GM06990 (cell line): ENCODE measurements around the gene SMAD4.
"Not testable (repeated sequence)": the region's sequence is repeated elsewhere in the genome, so short reads cannot be mapped to it uniquely, and the experiment has no call there.

ENCODE experiments used
- DNase-seq: peaks from one replicate; pipeline ENCODE4 v3.0.0-alpha.2; 2011; ENCODE audit not compliant: insufficient read length; ENCODE audit errors: extremely low read depth
- H3K27me3 ChIP-seq: replicated peaks from 2 replicates; pipeline ENCODE4 v1.6.0; 2011; ENCODE audit warnings: low read length; ENCODE audit not compliant: control insufficient read depth, insufficient read depth
- H3K36me3 ChIP-seq: 2 replicates; pipeline ENCODE4 v1.5.1; 2011; ENCODE audit warnings: low read length; ENCODE audit not compliant: control insufficient read depth, insufficient read depth
- H3K4me3 ChIP-seq: replicated peaks from 2 replicates; pipeline ENCODE4 v1.5.1; 2011; ENCODE audit warnings: low read depth, mild to moderate bottlenecking, control low read depth, low read length
- CTCF ChIP-seq: IDR thresholded peaks from 2 replicates; pipeline ENCODE4 v1.5.1; 2011; ENCODE audit warnings: low read length, control low read depth, mild to moderate bottlenecking, inconsistent platforms; ENCODE audit not compliant: insufficient read depth, poor library complexity, severe bottlenecking

Gene SMAD4

GRCh38 chr18:51110073-51110797, 80.2 kb downstream of the SMAD4 start:
- Histone ChIP-seq H3K27me3 (no peaks in the 10 kb centered on the region), H3K4me3 (no peak overlapping the region), H3K36me3 (no peaks in the 10 kb centered on the region)
- peak; percentile 67 for DNase-seq
- peak; percentile 95 for TF ChIP-seq CTCF

GRCh38 chr18:51111633-51112355, 81.8 kb downstream of the SMAD4 start:
- DNase-seq, H3K27me3 ChIP-seq, H3K4me3 ChIP-seq, H3K36me3 ChIP-seq: not testable (repeated sequence)

- not testable (repeated sequence) for H3K36me3 ChIP-seq, H3K4me3 ChIP-seq, H3K27me3 ChIP-seq, DNase-seq
Observed at GRCh38 chr18:51116996-51117395, 87.0 kb downstream of the SMAD4 start.

- H3K4me3 ChIP-seq, H3K27me3 ChIP-seq, DNase-seq, H3K36me3 ChIP-seq: not testable (repeated sequence)
Observed at GRCh38 chr18:51119561-51119960, 89.5 kb downstream of the SMAD4 start.

- not testable (repeated sequence) for H3K4me3 ChIP-seq, DNase-seq, H3K27me3 ChIP-seq, H3K36me3 ChIP-seq
Observed at GRCh38 chr18:51119976-51120375, 90.0 kb downstream of the SMAD4 start.

GRCh38 chr18:51120809-51121596, 91.0 kb downstream of the SMAD4 start:
- Histone ChIP-seq H3K4me3 (no peak overlapping the region), H3K27me3 (no peaks in the 10 kb centered on the region), H3K36me3 (no peaks in the 10 kb centered on the region)
- TF ChIP-seq CTCF, result no peak
- no peak for DNase-seq

- Histone ChIP-seq H3K36me3 (no peaks in the 10 kb centered on the region), H3K4me3 (no peak overlapping the region), H3K27me3 (no peaks in the 10 kb centered on the region)
- TF ChIP-seq CTCF, result no peak
- no peak for DNase-seq
Observed at GRCh38 chr18:51121597-51121857, 91.5 kb downstream of the SMAD4 start.
